A549 (cell line): Measurements from ENCODE around the gene MAGEA4. TPM values are rescaled to one million over a fixed set of nuclear protein-coding genes. Genes with fewer than 3 reads are reported as not detected.

Experiments used
- ATAC-seq, 2 experiments: fragments of 200-7000 bp in 1 of 2; fragments of >200 bp in 1 of 2; cut with Nextera tagmentation in 1 of 2; cut with Tn5 transposase in 1 of 2; 3 replicates each; pipeline versions ENCODE4 v1.8.0 to v1.9.1; 2018 to 2020; ENCODE audit warnings: mild to moderate bottlenecking in 1 of 2, moderate library complexity in 1 of 2
- CTCF ChIA-PET: fragments of 300-600 bp; sonication (Branson Sonifier 250); formaldehyde crosslinking; extraction: SDS; loops from one replicate; lab custom pipeline; 2021; ENCODE audit warnings: antibody characterized with exemption, inconsistent platforms; lab: Yijun Ruan, JAX
- POLR2A ChIA-PET: fragments of 350-600 bp; formaldehyde crosslinking; extraction: SDS; loops from one replicate; lab custom pipeline; 2021; ENCODE audit warnings: antibody characterized with exemption, inconsistent platforms; lab: Yijun Ruan, JAX
- DNase-seq, 2 experiments: peaks; one replicate each; pipeline versions ENCODE4 v3.0.0 to v3.0.0-alpha.2; 2011 to 2016; ENCODE audit warnings: low read depth in 1 of 2, low spot score in 1 of 2
- FAIRE-seq: peaks from 2 replicates; lab custom pipeline; 2011; peaks lifted over from hg19 to GRCh38; lab: Jason Lieb, UNC
- H3K27ac ChIP-seq, 2 experiments: fragments of >200 bp; sonication (Bioruptor Twin); formaldehyde crosslinking; 3 replicates each; pipeline ENCODE4 v1.5.1; 2016 to 2017
- H3K4me1 ChIP-seq: fragments of >200 bp; sonication (Bioruptor Twin); formaldehyde crosslinking; 3 replicates; pipeline ENCODE4 v1.6.1; 2016
- H3K4me2 ChIP-seq: fragments of >200 bp; sonication (Bioruptor Twin); formaldehyde crosslinking; 3 replicates; pipeline ENCODE4 v1.6.1; 2016
- H3K4me3 ChIP-seq: fragments of >200 bp; sonication (Bioruptor Twin); formaldehyde crosslinking; 3 replicates; pipeline ENCODE4 v1.5.1; 2016
- H3K9me3 ChIP-seq: fragments of >200 bp; sonication (Bioruptor Twin); formaldehyde crosslinking; 3 replicates; pipeline ENCODE4 v1.6.1; 2016
- CBX8 ChIP-seq: fragments of 200-600 bp; sonication (generic); IDR thresholded peaks from 2 replicates; pipeline ENCODE4 v1.6.1; 2016
- CEBPB ChIP-seq, 2 experiments: fragments of >200 bp in 1 of 2; sonication (Bioruptor Twin) in 1 of 2; formaldehyde crosslinking in 1 of 2; IDR thresholded peaks; 2 replicates each; pipeline ENCODE4 v1.6.1; 2012 to 2016
- CHD4 ChIP-seq: fragments of 200-600 bp; sonication (generic); IDR thresholded peaks from 2 replicates; pipeline ENCODE4 v1.6.1; 2016; ENCODE audit warnings: antibody characterized with exemption, mild to moderate bottlenecking, borderline replicate concordance
- EP300 ChIP-seq, 2 experiments: fragments of >200 bp; sonication (Bioruptor Twin); formaldehyde crosslinking; IDR thresholded peaks; 2 replicates in 1 of 2; 3 replicates in 1 of 2; pipeline ENCODE4 v1.6.1; 2016 to 2017
- ESRRA ChIP-seq: fragments of 150-350 bp; IDR thresholded peaks from 2 replicates; pipeline ENCODE4 v1.6.1; 2014; ENCODE audit warnings: mild to moderate bottlenecking, low read length, borderline replicate concordance
- FOSB ChIP-seq: fragments of 250-450 bp; sonication (Bioruptor Pico); IDR thresholded peaks from 2 replicates; pipeline ENCODE4 v1.5.0; 2020; ENCODE audit warnings: mild to moderate bottlenecking, moderate library complexity
- FOSL2 ChIP-seq, 2 experiments: fragments of 450-650 bp in 1 of 2; fragments of >200 bp in 1 of 2; sonication (Bioruptor Twin) in 1 of 2; formaldehyde crosslinking; IDR thresholded peaks; 2 replicates each; pipeline versions ENCODE4 v1.5.0 to v1.6.1; 2016 to 2020; ENCODE audit warnings: mild to moderate bottlenecking in 1 of 2, moderate library complexity in 1 of 2
- GATA3 ChIP-seq: IDR thresholded peaks from 2 replicates; pipeline ENCODE4 v1.6.1; 2012; ENCODE audit warnings: borderline replicate concordance
- HES2 ChIP-seq: fragments of >200 bp; sonication (Bioruptor Twin); formaldehyde crosslinking; IDR thresholded peaks from 2 replicates; pipeline ENCODE4 v1.6.1; 2016
- HEYL ChIP-seq: fragments of 250-450 bp; sonication (Bioruptor Pico); IDR thresholded peaks from 2 replicates; pipeline ENCODE4 v1.8.0; 2021; ENCODE audit warnings: mild to moderate bottlenecking, moderate library complexity
- MYC ChIP-seq: IDR thresholded peaks from 2 replicates; pipeline ENCODE4 v1.6.1; 2012; ENCODE audit warnings: mild to moderate bottlenecking, inconsistent platforms, low read length, improper control_type of control experiment, borderline replicate concordance
- NFE2L2 ChIP-seq: fragments of 150-350 bp; conservative IDR thresholded peaks from 2 replicates; pipeline ENCODE4 v1.6.1; 2014; ENCODE audit warnings: low read length
- POLR2AphosphoS2 ChIP-seq: conservative IDR thresholded peaks from 2 replicates; pipeline ENCODE4 v1.6.1; 2012; ENCODE audit warnings: low read length, improper control_type of control experiment, inconsistent platforms
- RARB ChIP-seq: fragments of 250-450 bp; sonication (Bioruptor Pico); IDR thresholded peaks from 2 replicates; pipeline ENCODE4 v1.8.0; 2021; ENCODE audit warnings: mild to moderate bottlenecking, moderate library complexity
- RCOR1 ChIP-seq: fragments of 150-350 bp; IDR thresholded peaks from 2 replicates; pipeline ENCODE4 v1.6.1; 2014; ENCODE audit warnings: antibody characterized with exemption, low read length, low read depth
- RFX5 ChIP-seq: fragments of 450-650 bp; IDR thresholded peaks from 2 replicates; pipeline ENCODE4 v1.7.1; 2014; ENCODE audit warnings: antibody characterized with exemption, mild to moderate bottlenecking, moderate library complexity
- RNF2 ChIP-seq: fragments of 200-600 bp; sonication (generic); IDR thresholded peaks from 2 replicates; pipeline ENCODE4 v1.6.1; 2016; ENCODE audit warnings: low read depth, mild to moderate bottlenecking, antibody characterized with exemption, moderate library complexity, borderline replicate concordance
- ZFP36 ChIP-seq: fragments of 450-650 bp; IDR thresholded peaks from 2 replicates; pipeline ENCODE4 v1.6.1; 2014; ENCODE audit warnings: borderline replicate concordance; ENCODE audit not compliant: partially characterized antibody
- ZNF302 ChIP-seq: fragments of 250-450 bp; sonication (Bioruptor Pico); IDR thresholded peaks from 2 replicates; pipeline ENCODE4 v1.9.0; 2021; ENCODE audit warnings: inconsistent platforms, mild to moderate bottlenecking, moderate library complexity
- ZSCAN20 ChIP-seq: fragments of 250-450 bp; sonication (Bioruptor Pico); IDR thresholded peaks from 2 replicates; pipeline ENCODE4 v1.8.0; 2022; ENCODE audit warnings: mild to moderate bottlenecking, moderate library complexity
- WGBS: methylation state at CpG from one replicate; pipeline ENCODE4 v1.1.6; 2017; ENCODE audit errors: missing lambda C conversion rate; 5-methylcytosine and 5-hydroxymethylcytosine counted together
- polyA plus RNA-seq, 4 experiments: library from polyadenylated mRNA; depleted of rRNA in 3 of 4; stranded (reverse); fragments of >200 nt; fragmentation: RNase III in 1 of 4; extraction: RNeasy Plus Mini Kit Qiagen cat#74134 plus additional on column Dnase treatment in 1 of 4; gene quantifications; 2 replicates in 3 of 4; 3 replicates in 1 of 4; pipeline ENCODE4 v1.2.3, GENCODE V29; 2011 to 2017
- TF ChIP-seq, protein P1 (sequence below): fragments of 150-350 bp; IDR thresholded peaks from 2 replicates; pipeline ENCODE4 v1.6.1; 2014; ENCODE audit warnings: low read depth, mild to moderate bottlenecking, low read length
- TF ChIP-seq, protein P2 (sequence below): fragments of 200-600 bp; sonication (generic); IDR thresholded peaks from 2 replicates; pipeline ENCODE4 v1.6.1; 2016; ENCODE audit warnings: antibody characterized with exemption, mild to moderate bottlenecking, moderate library complexity
- TF ChIP-seq, protein P3 (sequence below): fragments of >200 bp; sonication (Bioruptor Twin); formaldehyde crosslinking; IDR thresholded peaks from 3 replicates; pipeline ENCODE4 v1.6.1; 2016

Gene MAGEA4
- polyA plus RNA-seq, 2 of the 4 experiments (the other 2 are of a cell fraction) = 0.05 TPM; not detected in 1

DNA sequence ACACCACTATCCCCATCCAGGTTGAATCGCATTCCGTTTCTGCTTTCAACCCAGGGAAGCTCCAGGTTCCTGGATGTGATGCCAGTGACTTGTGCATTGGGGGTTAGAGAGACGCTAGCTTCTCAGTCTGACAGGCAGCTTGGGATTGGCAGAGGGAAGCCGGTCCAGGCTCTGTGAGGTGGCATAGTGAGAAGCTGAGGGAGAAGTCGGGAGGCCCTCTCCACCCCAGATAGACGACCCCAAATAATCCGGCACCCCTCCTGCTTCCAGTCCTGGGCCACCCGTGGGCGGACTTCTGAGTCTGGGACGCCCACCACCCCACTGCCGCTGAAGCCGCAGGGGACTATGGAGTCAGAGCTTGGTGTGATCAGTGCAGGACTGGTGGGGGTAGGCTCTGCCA is 7.4 kb downstream of the MAGEA4 start (continued):
- no peak for TF ChIP-seq MYC
- TF ChIP-seq, all 56 proteins: peak for 0

- ATAC-seq = no peak
- FAIRE-seq = no peak
- WGBS = 100% methylated on average over 2 of the region's 6 CpGs
- CTCF ChIA-PET = no interaction called here
- no peaks in the 10 kb centered on the region for H3K9me3 ChIP-seq
- H3K4me2 ChIP-seq = no peak overlapping the region
- H3K4me1 ChIP-seq = no peaks in the 10 kb centered on the region
- no peak for TF ChIP-seq CEBPB (IDR thresholded peaks at IDR 0.05)
- TF ChIP-seq MYC = no peak
- no peak for TF ChIP-seq EP300 (IDR thresholded peaks at IDR 0.05)
- TF ChIP-seq, protein P1, sequence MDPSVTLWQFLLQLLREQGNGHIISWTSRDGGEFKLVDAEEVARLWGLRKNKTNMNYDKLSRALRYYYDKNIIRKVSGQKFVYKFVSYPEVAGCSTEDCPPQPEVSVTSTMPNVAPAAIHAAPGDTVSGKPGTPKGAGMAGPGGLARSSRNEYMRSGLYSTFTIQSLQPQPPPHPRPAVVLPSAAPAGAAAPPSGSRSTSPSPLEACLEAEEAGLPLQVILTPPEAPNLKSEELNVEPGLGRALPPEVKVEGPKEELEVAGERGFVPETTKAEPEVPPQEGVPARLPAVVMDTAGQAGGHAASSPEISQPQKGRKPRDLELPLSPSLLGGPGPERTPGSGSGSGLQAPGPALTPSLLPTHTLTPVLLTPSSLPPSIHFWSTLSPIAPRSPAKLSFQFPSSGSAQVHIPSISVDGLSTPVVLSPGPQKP = no peak
- no peak for TF ChIP-seq RNF2
- TF ChIP-seq POLR2AphosphoS2 = no peak
- no peak for TF ChIP-seq ZNF302 (CRISPR knock-in tag)
- no peak for TF ChIP-seq RARB (CRISPR knock-in tag)
- TF ChIP-seq, all 56 proteins: peak for 0
- DNase-seq = no peak
- POLR2A ChIA-PET = no interaction called here
- Histone ChIP-seq H3K4me3 (no peak overlapping the region), H3K27ac (no peak overlapping the region)
Measured at GRCh38 chrX:151920530-151920929, 7.8 kb downstream of the MAGEA4 start.

GRCh38 chrX:151921292-151921691 is 8.6 kb downstream of the MAGEA4 start:
- CTCF ChIA-PET = no interaction called here
- POLR2A ChIA-PET = no interaction called here
- WGBS = 74% methylated on average over 10 of the region's 10 CpGs

More at GRCh38 chrX:151921292-151921691, 8.6 kb downstream of the MAGEA4 start:
- FAIRE-seq = no peak
- Histone ChIP-seq H3K4me3 (no peak overlapping the region), H3K27ac (no peak overlapping the region), H3K4me2 (no peak overlapping the region), H3K9me3 (no peaks in the 10 kb centered on the region), H3K4me1 (no peaks in the 10 kb centered on the region)
- ATAC-seq = no peak
- no peak for TF ChIP-seq RARB (CRISPR knock-in tag)
- no peak for TF ChIP-seq POLR2AphosphoS2
- no peak for TF ChIP-seq CBX8
- no peak for TF ChIP-seq ZSCAN20 (CRISPR knock-in tag)
- no peak for TF ChIP-seq ZFP36
- TF ChIP-seq GATA3 = no peak
- TF ChIP-seq ESRRA = no peak
- no peak for TF ChIP-seq CHD4
- no peak for TF ChIP-seq FOSL2 (IDR thresholded peaks at IDR 0.05)
- no peak for TF ChIP-seq FOSL2 (CRISPR knock-in tag; IDR thresholded peaks at IDR 0.05)
- TF ChIP-seq FOSB = no peak
- TF ChIP-seq, protein P2, sequence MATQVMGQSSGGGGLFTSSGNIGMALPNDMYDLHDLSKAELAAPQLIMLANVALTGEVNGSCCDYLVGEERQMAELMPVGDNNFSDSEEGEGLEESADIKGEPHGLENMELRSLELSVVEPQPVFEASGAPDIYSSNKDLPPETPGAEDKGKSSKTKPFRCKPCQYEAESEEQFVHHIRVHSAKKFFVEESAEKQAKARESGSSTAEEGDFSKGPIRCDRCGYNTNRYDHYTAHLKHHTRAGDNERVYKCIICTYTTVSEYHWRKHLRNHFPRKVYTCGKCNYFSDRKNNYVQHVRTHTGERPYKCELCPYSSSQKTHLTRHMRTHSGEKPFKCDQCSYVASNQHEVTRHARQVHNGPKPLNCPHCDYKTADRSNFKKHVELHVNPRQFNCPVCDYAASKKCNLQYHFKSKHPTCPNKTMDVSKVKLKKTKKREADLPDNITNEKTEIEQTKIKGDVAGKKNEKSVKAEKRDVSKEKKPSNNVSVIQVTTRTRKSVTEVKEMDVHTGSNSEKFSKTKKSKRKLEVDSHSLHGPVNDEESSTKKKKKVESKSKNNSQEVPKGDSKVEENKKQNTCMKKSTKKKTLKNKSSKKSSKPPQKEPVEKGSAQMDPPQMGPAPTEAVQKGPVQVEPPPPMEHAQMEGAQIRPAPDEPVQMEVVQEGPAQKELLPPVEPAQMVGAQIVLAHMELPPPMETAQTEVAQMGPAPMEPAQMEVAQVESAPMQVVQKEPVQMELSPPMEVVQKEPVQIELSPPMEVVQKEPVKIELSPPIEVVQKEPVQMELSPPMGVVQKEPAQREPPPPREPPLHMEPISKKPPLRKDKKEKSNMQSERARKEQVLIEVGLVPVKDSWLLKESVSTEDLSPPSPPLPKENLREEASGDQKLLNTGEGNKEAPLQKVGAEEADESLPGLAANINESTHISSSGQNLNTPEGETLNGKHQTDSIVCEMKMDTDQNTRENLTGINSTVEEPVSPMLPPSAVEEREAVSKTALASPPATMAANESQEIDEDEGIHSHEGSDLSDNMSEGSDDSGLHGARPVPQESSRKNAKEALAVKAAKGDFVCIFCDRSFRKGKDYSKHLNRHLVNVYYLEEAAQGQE = no peak
- TF ChIP-seq, protein P3, sequence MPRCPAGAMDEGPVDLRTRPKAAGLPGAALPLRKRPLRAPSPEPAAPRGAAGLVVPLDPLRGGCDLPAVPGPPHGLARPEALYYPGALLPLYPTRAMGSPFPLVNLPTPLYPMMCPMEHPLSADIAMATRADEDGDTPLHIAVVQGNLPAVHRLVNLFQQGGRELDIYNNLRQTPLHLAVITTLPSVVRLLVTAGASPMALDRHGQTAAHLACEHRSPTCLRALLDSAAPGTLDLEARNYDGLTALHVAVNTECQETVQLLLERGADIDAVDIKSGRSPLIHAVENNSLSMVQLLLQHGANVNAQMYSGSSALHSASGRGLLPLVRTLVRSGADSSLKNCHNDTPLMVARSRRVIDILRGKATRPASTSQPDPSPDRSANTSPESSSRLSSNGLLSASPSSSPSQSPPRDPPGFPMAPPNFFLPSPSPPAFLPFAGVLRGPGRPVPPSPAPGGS = no peak
- TF ChIP-seq RFX5 = no peak
- TF ChIP-seq NFE2L2 = no peak
- TF ChIP-seq HES2 = no peak
- no peak for TF ChIP-seq RCOR1
- no peak for TF ChIP-seq HEYL (CRISPR knock-in tag)
- no peak for DNase-seq
